T-helper 9 cell (primary cell): ENCODE measurements around the gene USP6.
A peak's percentile ranks its signal among the peaks of the same experiment; 100 is the strongest.
"Not testable (repeated sequence)": the region's sequence is repeated elsewhere in the genome, so short reads cannot be mapped to it uniquely, and the experiment has no call there.

ENCODE experiments used
- DNase-seq: peaks from one replicate; pipeline ENCODE4 v3.0.0-alpha.2; 2020
- total RNA-seq, 2 donors: gene quantifications; one replicate each; lab custom pipeline; 2026; lab: John Stamatoyannopoulos, UW

The USP6 gene
- total RNA-seq, result 0 to 0.28 reads per million in 2 donors

GRCh38 chr17:5115673-5116651, at the start of gene USP6:
TSS of gene USP6 (plus strand) at chr17:5116032. CDS start at chr17:5130368, 14,336 bp downstream.
- DNase-seq, result no peak

GRCh38 chr17:5068236-5068635, 47.6 kb upstream of the USP6 start:
- DNase-seq, result no peak

- no peak for DNase-seq
These were observed 46.1 kb upstream of the USP6 start for GRCh38 chr17:5069724-5070123.

- DNase-seq, result not testable (repeated sequence)
These were observed 40.4 kb upstream of the USP6 start for GRCh38 chr17:5075472-5075871.

DNA sequence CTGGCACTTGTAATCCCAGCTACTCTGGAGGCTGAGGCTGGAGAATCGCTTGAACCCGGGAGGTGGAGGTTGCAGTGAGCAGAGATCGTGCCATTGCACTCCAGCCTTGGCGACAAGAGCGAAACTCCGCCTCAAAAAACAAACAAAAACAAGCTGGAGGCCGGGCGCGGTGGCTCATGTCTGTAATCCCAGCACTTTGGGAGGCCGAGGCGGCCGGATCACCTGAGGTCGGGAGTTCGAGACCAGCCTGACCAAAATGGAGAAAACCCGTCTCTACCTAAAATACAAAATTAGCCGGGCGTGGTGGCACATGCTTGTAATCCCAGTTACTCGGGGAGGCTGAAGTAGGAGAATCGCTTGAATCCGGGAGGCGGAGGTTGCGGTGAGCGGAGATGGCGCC, 38.6 kb upstream of the USP6 start:
- not testable (repeated sequence) for DNase-seq

DNA sequence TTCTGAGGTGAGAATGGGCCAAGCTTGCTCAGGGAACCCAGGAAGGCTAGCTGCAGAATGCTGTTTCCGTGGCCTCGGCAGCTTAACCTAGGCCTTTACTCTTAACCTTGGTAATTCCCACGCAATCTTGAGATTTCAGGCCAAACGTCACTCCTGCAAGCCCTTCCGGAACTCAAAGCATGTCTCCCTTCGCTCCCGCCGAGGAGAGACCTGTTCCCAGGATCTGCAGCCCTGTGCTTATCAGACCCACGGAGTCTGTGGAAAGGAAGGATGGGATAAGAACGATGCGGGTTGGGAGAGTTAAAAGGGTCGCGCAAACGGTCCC, 38.1 kb upstream of the USP6 start:
- no peak for DNase-seq

DNA sequence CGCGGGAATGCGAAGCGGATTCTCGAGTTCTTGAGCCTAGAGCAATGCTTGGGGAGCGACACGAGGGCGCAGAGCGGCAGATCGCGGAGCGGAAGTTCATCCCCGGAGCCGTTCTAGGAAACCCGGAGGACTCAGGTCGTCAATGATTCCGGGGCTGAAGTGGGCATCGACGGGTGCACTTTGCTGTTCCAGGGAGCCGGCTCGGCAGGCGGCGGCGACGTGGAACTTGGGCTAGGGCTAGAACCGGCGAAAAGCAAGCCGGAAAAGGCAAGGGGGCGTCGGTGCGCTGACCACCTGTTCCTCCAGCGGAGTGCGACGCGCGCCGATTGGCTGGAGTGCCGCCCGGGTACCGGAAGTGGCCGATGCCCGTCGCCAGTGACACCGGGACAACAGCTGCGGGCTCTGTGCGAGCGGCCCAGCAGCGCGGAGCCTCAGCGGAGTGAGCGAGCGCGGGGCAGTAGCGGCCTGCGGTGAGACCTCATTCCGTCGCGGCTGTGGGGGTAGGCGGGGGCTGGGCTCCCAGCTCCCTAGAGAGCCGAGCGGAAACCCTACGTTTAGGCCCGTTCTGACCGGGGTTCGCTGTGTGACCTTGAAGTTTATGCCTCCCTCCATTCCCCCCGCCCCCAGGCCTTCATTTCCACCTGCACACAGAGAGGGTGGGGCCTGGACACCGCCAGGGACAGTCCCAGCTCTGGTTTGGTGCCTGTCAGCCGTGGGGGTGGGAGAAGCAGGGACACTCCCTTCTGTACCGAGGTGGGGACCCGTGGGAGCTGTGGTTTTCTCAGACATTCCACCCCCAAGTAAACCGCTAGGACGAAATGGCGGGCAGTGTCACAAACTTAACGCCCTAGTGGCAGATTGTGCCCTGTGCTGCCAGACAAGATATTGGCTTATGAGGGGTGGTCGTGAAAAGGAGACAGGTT, 37.5 kb upstream of the USP6 start, which contains the start of gene ZFP3:
ZFP3 (plus strand) TSS at position 362 of the 923 bp plus-strand sequence. CDS start 13,038 bp downstream, outside the sequence.
- peak; percentile 43 for DNase-seq

- no peak for DNase-seq
These were observed 35.2 kb upstream of the USP6 start for GRCh38 chr17:5080591-5080990.

GRCh38 chr17:5092218-5093010, 23.4 kb upstream of the USP6 start:
- DNase-seq, result no peak

- DNase-seq, result no peak
These were observed 19.1 kb upstream of the USP6 start for GRCh38 chr17:5096731-5097100.

- DNase-seq, result no peak
These were observed 18.6 kb upstream of the USP6 start for GRCh38 chr17:5097101-5097834.

- no peak for DNase-seq
These were observed 16.6 kb upstream of the USP6 start for GRCh38 chr17:5099271-5099670.

GRCh38 chr17:5100832-5101231, 15.0 kb upstream of the USP6 start:
- no peak for DNase-seq

- no peak for DNase-seq
These were observed 5.0 kb upstream of the USP6 start for GRCh38 chr17:5110816-5111215.

GRCh38 chr17:5111402-5112204, 4.2 kb upstream of the USP6 start, which contains the start of gene ZNF232:
TSS of gene ZNF232 (minus strand) at chr17:5111878. CDS start at chr17:5111822, 56 bp downstream.
- peak; percentile 82 for DNase-seq

DNA sequence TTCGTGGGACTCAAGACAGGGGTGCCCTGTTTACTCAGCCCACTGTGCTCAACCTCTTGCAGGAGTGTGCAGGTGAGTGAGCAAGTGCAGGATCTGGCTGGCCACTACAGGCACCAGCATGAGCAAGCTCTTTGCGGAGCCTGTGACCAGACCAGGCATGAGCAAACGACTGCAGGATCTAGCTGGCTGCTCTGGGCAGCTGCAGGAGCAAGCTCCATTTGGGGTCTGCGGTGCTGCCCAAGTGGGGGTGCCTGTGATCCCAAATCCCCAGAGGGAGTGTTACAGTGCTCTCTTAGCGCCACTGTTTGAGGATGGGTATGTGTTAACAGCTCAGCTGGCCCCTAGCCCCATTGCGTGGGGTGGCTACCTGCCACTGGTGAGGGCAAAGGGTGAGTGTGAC, 2.4 kb downstream of the USP6 start:
- DNase-seq, result no peak

DNA sequence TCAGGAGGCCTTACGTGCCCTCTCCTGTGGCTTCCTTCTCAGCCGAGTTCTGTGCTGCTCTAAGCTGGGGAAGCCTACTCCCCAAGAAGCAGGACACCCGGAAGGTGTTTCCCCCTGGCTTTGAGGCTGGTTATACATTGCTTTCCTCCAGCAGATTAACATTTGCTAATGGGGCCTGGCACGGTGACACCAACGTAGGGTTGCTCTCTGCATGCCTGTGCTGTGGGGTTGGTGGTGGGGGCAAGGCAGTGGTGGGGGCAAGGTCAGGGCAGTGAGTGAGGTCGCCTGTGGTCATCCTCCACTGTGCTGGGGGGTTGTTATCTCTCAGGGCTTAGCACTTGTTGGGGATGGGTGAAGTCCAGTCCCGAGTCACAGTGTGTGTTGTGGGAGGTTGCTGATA, 4.2 kb downstream of the USP6 start:
- no peak for DNase-seq

DNA sequence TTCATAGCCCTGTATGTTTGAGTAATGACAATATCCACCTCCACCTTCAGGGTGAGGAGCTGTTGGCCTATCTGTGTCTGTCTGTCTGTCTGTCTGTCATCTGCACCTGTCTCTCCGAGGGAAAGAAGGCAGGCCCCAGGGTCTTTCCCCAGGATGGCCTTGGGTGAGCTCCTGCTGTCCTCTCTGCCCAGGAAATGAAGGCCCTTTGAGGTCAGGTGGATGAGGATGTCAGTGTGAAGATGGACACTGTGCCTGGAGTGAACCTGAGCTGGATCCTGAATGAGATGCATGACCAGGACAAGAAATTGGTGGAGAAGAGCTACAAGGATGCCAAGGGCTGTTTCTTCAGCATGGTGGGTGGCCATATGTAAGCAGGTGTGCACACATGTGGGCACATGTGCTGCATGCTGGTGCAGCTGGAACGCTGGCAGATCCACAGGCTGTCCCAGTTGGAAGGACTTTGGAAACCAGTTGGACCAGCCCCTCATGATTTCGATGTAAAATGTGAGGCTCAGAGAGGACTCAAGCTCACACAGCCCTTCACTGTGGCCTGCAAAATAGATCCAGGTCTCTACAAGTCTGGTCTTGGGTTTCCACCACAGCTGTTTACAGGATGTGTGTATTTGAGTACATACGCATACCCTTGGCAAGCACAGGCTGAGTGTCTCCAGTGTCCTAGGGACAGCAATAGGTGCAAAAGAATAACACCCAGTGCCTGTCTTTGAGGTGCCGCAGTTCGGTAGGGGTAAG, 4.8 kb downstream of the USP6 start:
- DNase-seq, result not testable (repeated sequence)

- no peak for DNase-seq
These were observed 5.5 kb downstream of the USP6 start for GRCh38 chr17:5121186-5121841.
